GM13977 (cell line): ENCODE data around the gene HIRIP3.

ENCODE experiments used
- DNase-seq: peaks from one replicate; pipeline ENCODE4 v3.0.0; 2012; ENCODE audit warnings: low spot score
- in situ Hi-C: fragments of 300-500 bp; cut with MboI; formaldehyde crosslinking; loops from one replicate; pipeline ENCODE4 v1.12.0; 2022; ENCODE audit warnings: low sequenced_read_pairs, low pct_unique_long_range_greater_than_20kb, mixed read lengths, inconsistent platforms; ENCODE audit not compliant: unreplicated experiment
- TF ChIP-seq, protein P1 (sequence below): IDR thresholded peaks from 2 replicates; pipeline ENCODE4 v1.5.1; 2012; ENCODE audit warnings: mild to moderate bottlenecking, control low read depth; ENCODE audit not compliant: insufficient read depth; ENCODE audit errors: extremely low read depth, missing control alignments

The HIRIP3 gene

GRCh38 chr16:29974291-29975133 lies 20.9 kb downstream of the HIRIP3 start:
- in situ Hi-C loops = no loop called here
- no peak for DNase-seq
- TF ChIP-seq, protein P1, sequence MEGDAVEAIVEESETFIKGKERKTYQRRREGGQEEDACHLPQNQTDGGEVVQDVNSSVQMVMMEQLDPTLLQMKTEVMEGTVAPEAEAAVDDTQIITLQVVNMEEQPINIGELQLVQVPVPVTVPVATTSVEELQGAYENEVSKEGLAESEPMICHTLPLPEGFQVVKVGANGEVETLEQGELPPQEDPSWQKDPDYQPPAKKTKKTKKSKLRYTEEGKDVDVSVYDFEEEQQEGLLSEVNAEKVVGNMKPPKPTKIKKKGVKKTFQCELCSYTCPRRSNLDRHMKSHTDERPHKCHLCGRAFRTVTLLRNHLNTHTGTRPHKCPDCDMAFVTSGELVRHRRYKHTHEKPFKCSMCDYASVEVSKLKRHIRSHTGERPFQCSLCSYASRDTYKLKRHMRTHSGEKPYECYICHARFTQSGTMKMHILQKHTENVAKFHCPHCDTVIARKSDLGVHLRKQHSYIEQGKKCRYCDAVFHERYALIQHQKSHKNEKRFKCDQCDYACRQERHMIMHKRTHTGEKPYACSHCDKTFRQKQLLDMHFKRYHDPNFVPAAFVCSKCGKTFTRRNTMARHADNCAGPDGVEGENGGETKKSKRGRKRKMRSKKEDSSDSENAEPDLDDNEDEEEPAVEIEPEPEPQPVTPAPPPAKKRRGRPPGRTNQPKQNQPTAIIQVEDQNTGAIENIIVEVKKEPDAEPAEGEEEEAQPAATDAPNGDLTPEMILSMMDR = peak; percentile 10

DNA sequence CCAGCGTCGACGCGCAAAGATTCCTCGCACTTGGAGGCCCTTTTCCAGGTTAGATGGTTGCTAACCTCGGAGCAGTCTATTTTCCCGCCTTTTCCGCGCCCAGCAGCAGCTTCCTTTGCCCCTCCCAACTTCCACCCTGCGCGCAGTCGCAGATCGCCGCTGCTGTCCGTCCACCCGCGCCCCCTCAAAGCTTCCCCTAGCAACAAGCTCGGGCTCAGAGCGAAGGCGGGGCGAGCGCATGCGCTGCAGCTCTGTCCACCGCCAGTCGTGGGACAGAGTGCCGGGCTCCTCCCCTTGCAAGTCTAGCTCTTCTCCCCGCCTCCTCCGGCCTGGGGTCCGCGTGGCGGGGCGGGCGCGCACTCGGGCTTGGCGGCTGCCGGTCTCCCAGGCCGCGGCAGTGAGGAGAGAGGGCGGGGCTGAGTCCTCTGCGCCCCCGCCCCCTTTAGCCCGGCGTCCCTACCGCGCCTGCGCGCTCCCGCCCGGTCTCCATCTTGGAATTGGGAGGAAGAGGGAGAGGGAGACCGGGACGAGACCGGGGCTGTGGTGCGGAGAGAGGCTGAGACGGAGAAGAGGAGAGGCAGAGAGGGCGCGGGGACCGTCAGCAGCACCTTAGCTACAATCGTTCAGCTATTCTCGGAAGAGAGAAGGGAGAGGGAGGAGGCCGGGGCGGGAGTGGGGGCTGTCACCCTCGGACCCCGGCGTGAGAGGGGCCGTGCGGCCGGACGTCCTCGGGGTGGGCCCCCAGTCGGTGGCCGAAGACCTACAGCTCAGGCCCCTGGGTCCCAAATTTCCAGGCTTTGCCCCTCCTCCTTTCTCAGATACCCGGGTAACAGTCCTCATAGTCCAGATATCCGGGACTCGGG lies 21.8 kb downstream of the HIRIP3 start, which contains the start of gene TAOK2:
TSS of gene TAOK2 (plus strand) at position 485 of the 863 bp plus-strand sequence. CDS start 3,905 bp downstream, outside the sequence.
- peak; percentile 100 for DNase-seq
- in situ Hi-C loops = no loop called here
- TF ChIP-seq, protein P1 = no peak

GRCh38 chr16:29972992-29973383 lies 22.4 kb downstream of the HIRIP3 start:
- in situ Hi-C loops = no loop called here

DNA sequence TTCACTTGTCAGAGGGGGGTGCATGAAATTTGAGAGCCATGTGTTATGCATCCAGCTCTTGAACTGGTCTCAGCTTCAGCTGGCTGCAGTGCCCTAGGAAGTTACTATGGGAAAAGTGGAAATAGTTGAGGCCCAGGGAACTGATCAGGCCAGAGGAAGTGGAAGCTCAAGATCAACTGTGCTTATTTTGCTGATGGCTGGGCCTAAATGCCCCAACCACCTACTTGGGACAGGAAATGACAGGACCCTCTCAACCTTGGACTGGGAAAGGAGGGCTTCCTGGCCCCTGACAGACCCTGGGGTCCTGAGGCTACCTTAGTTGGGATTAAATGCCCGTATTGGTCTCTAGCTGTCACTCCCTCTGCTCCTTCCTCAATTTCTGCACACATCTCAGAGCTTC lies 22.9 kb downstream of the HIRIP3 start:
- TF ChIP-seq, protein P1 = no peak
- in situ Hi-C loops = no loop called here
- DNase-seq = no peak

More at GRCh38 chr16:29972992-29973383, 22.4 kb downstream of the HIRIP3 start:
- TF ChIP-seq, protein P1 = no peak
- DNase-seq = no peak

GRCh38 chr16:29971304-29971703 lies 24.1 kb downstream of the HIRIP3 start:
- TF ChIP-seq, protein P1 = no peak
- in situ Hi-C loops = no loop called here
- DNase-seq = no peak

- no peak for DNase-seq
- TF ChIP-seq, protein P1 = no peak
- in situ Hi-C loops = no loop called here
These were observed 27.2 kb downstream of the HIRIP3 start for GRCh38 chr16:29968205-29968604.
